A673 (cell line): ENCODE results near the gene NKD2. TPM values are rescaled to one million over a fixed set of nuclear protein-coding genes. Genes with fewer than 3 reads are reported as not detected.

Source experiments
- BruUV-seq: library from RNA; stranded (reverse); fragments of 400-500 nt; replicated peaks from 2 replicates; lab custom pipeline; 2021; lab: Mats Ljungman, UMichigan
- CTCF ChIA-PET: fragments of 300-600 bp; sonication (Branson Sonifier 250); formaldehyde crosslinking; loops from one replicate; lab custom pipeline; 2022; ENCODE audit warnings: antibody characterized with exemption; lab: Charles Lee
- POLR2A ChIA-PET: fragments of 300-600 bp; sonication (Branson Sonifier 250); formaldehyde crosslinking; loops from one replicate; lab custom pipeline; 2022; ENCODE audit warnings: antibody characterized with exemption; ENCODE audit not compliant: low non-redundant PET; lab: Charles Lee
- DNase-seq: peaks from one replicate; pipeline ENCODE4 v3.0.0-alpha.2; 2015; ENCODE audit warnings: low spot score
- H3K27ac ChIP-seq: fragments of 200-600 bp; sonication (generic); 2 replicates; pipeline ENCODE4 v1.5.1; 2016; ENCODE audit warnings: mixed run types, low read depth, mild to moderate bottlenecking, mixed read lengths, antibody characterized with exemption, low read length; ENCODE audit not compliant: poor library complexity, severe bottlenecking
- H3K27me3 ChIP-seq: fragments of 200-600 bp; sonication (generic); replicated peaks from 2 replicates; pipeline ENCODE4 v1.6.1; 2017; ENCODE audit warnings: mixed run types, low read depth, mild to moderate bottlenecking, mixed read lengths, antibody characterized with exemption, low read length; ENCODE audit not compliant: insufficient read depth, poor library complexity
- H3K36me3 ChIP-seq: fragments of 200-600 bp; sonication (generic); 2 replicates; pipeline ENCODE4 v1.6.1; 2016; ENCODE audit warnings: mixed run types, mild to moderate bottlenecking, mixed read lengths, antibody characterized with exemption, low read length; ENCODE audit not compliant: insufficient read depth, poor library complexity, severe bottlenecking
- H3K4me1 ChIP-seq: fragments of 200-600 bp; sonication (generic); 2 replicates; pipeline ENCODE4 v1.6.1; 2017; ENCODE audit warnings: mixed run types, mild to moderate bottlenecking, mixed read lengths, antibody characterized with exemption, low read length; ENCODE audit not compliant: insufficient read depth, poor library complexity, severe bottlenecking
- H3K4me3 ChIP-seq: fragments of 200-600 bp; sonication (generic); 2 replicates; pipeline ENCODE4 v1.5.1; 2016; ENCODE audit warnings: low read depth, mixed run types, mild to moderate bottlenecking, mixed read lengths, low read length; ENCODE audit not compliant: poor library complexity, severe bottlenecking
- H3K9me3 ChIP-seq: fragments of 200-600 bp; sonication (generic); 2 replicates; pipeline ENCODE4 v1.6.1; 2016; ENCODE audit warnings: mixed run types, low read depth, mild to moderate bottlenecking, mixed read lengths, antibody characterized with exemption, low read length; ENCODE audit not compliant: poor library complexity, severe bottlenecking
- CTCF ChIP-seq: fragments of 300-800, 200-600 bp; sonication (generic); conservative IDR thresholded peaks from 2 replicates; pipeline ENCODE4 v1.5.1; 2017; ENCODE audit warnings: low read depth, mild to moderate bottlenecking, antibody characterized with exemption, low read length, moderate library complexity, mixed read lengths
- EZH2 ChIP-seq: fragments of 200-600 bp; sonication (generic); IDR thresholded peaks from 2 replicates; pipeline ENCODE4 v1.6.1; 2017; ENCODE audit warnings: borderline replicate concordance, low read depth, mild to moderate bottlenecking, mixed read lengths, antibody characterized with exemption, low read length; ENCODE audit not compliant: poor library complexity, severe bottlenecking
- intact Hi-C: fragments of 100-400 bp; cut with micrococcal nuclease; formaldehyde crosslinking; loops from one replicate; pipeline ENCODE4 v1.10.0; 2022; ENCODE audit not compliant: unreplicated experiment
- total RNA-seq: library from RNA; stranded (reverse); gene quantifications from 2 replicates; pipeline ENCODE4 v1.2.3, GENCODE V29; 2021

Gene NKD2
- total RNA-seq, 1 experiment from 2014 or later, result 23.5 TPM

- intact Hi-C loops, result no loop called here
Observed at GRCh38 chr5:979100-979817, 29.3 kb upstream of the NKD2 start.

GRCh38 chr5:980001-980588 lies 28.5 kb upstream of the NKD2 start:
- POLR2A ChIA-PET, result no interaction called here
- TF ChIP-seq EZH2 (no peak), CTCF (no peak)
- Histone ChIP-seq H3K4me1 (peaks cover 30% of the 10 kb centered on the region), H3K36me3 (no peaks in the 10 kb centered on the region), H3K4me3 (no peak overlapping the region), H3K27ac (peak overlapping the region; percentile 52), H3K27me3 (no peaks in the 10 kb centered on the region), H3K9me3 (peaks cover 10% of the 10 kb centered on the region)
- no TSS peak for BruUV-seq
- CTCF ChIA-PET, result no interaction called here
- intact Hi-C loops, result no loop called here
- DNase-seq, result peak; percentile 57

More at GRCh38 chr5:979100-979817, 29.3 kb upstream of the NKD2 start:
- DNase-seq, result no peak
- no peak overlapping the region for H3K27ac ChIP-seq
- ChIA-PET POLR2A (no interaction called here), CTCF (no interaction called here)
- no peak for TF ChIP-seq CTCF
- no peak for TF ChIP-seq EZH2
- no peaks in the 10 kb centered on the region for H3K27me3 ChIP-seq
- no peaks in the 10 kb centered on the region for H3K36me3 ChIP-seq
- no peak overlapping the region for H3K4me3 ChIP-seq
- peaks cover 2% of the 10 kb centered on the region for H3K9me3 ChIP-seq
- H3K4me1 ChIP-seq, result peaks cover 30% of the 10 kb centered on the region
- no TSS peak for BruUV-seq

GRCh38 chr5:980966-981365 lies 27.6 kb upstream of the NKD2 start:
- POLR2A ChIA-PET, result no interaction called here
- intact Hi-C loops, result no loop called here
- BruUV-seq, result no TSS peak

More at GRCh38 chr5:980966-981365, 27.6 kb upstream of the NKD2 start:
- no peaks in the 10 kb centered on the region for H3K27me3 ChIP-seq
- H3K36me3 ChIP-seq, result no peaks in the 10 kb centered on the region
- peaks cover 30% of the 10 kb centered on the region for H3K4me1 ChIP-seq
- DNase-seq, result peak; percentile 66
- H3K9me3 ChIP-seq, result peaks cover 18% of the 10 kb centered on the region
- no peak overlapping the region for H3K4me3 ChIP-seq
- no peak for TF ChIP-seq CTCF
- no peak for TF ChIP-seq EZH2
- peak overlapping the region; percentile 52 for H3K27ac ChIP-seq
- CTCF ChIA-PET, result no interaction called here
